CD14-positive monocyte (primary cell): ENCODE data around the gene ZFYVE1. TPM values are rescaled to one million over a fixed set of nuclear protein-coding genes. Genes with fewer than 3 reads are reported as not detected.

Source experiments
- DNase-seq, 3 donors: peaks; one replicate each; pipeline ENCODE4 v3.0.0-alpha.2; 2011 to 2022
- H2AFZ ChIP-seq: 2 replicates; pipeline ENCODE4 v1.6.0; 2012; ENCODE audit warnings: mild to moderate bottlenecking, low read depth, low read length, inconsistent platforms; ENCODE audit not compliant: insufficient read depth, poor library complexity, severe bottlenecking
- H3K27ac ChIP-seq, 2 donors: 1 replicate in 1 of 2; 2 replicates in 1 of 2; pipeline ENCODE4 v1.5.1; 2012 to 2013; ENCODE audit warnings: low read length in 2 of 2, control low read depth in 1 of 2, inconsistent platforms in 1 of 2, low read depth in 1 of 2, mild to moderate bottlenecking in 1 of 2
- H3K27me3 ChIP-seq, 2 donors: one replicate each; pipeline versions ENCODE4 v1.6.0 to v1.6.1; 2011 to 2013; ENCODE audit warnings: low read length in 2 of 2; ENCODE audit not compliant: control insufficient read depth in 2 of 2, insufficient read depth in 2 of 2
- H3K36me3 ChIP-seq, 2 donors: replicated peaks in 1 of 2; 1 replicate in 1 of 2; 2 replicates in 1 of 2; pipeline versions ENCODE4 v1.5.1 to v1.6.1; 2012 to 2013; ENCODE audit warnings: low read length in 2 of 2, control low read depth in 1 of 2, inconsistent platforms in 1 of 2, mild to moderate bottlenecking in 1 of 2; ENCODE audit not compliant: insufficient read depth in 2 of 2, control insufficient read depth in 1 of 2
- H3K4me1 ChIP-seq, 2 donors: 1 replicate in 1 of 2; 2 replicates in 1 of 2; pipeline versions ENCODE4 v1.5.1 to v1.6.1; 2012 to 2013; ENCODE audit warnings: low read length in 2 of 2, control low read depth in 1 of 2, inconsistent platforms in 1 of 2, mild to moderate bottlenecking in 1 of 2, moderate library complexity in 1 of 2; ENCODE audit not compliant: insufficient read depth in 2 of 2, control insufficient read depth in 1 of 2
- H3K4me2 ChIP-seq: replicated peaks from 2 replicates; pipeline ENCODE3; 2012; ENCODE audit warnings: low read length, moderate library complexity, mild to moderate bottlenecking; ENCODE audit not compliant: poor library complexity, severe bottlenecking; ENCODE audit errors: extremely low read depth
- H3K4me3 ChIP-seq, 3 experiments: fragments of 200-600 bp in 1 of 3; sonication (generic) in 1 of 3; replicated peaks in 1 of 3; 1 replicate in 2 of 3; 2 replicates in 1 of 3; pipeline ENCODE4 v1.5.1; 2011 to 2013; ENCODE audit warnings: low read length in 3 of 3, mild to moderate bottlenecking in 3 of 3, control low read depth in 2 of 3, low read depth in 2 of 3, inconsistent platforms in 1 of 3, moderate library complexity in 1 of 3
- H3K79me2 ChIP-seq: 2 replicates; pipeline ENCODE4 v1.6.0; 2012; ENCODE audit warnings: mild to moderate bottlenecking, control low read depth, inconsistent platforms, low read length, moderate library complexity; ENCODE audit not compliant: insufficient read depth
- H3K9ac ChIP-seq: 2 replicates; pipeline ENCODE4 v1.6.0; 2017; ENCODE audit warnings: low read length, mild to moderate bottlenecking; ENCODE audit not compliant: insufficient read depth, poor library complexity, severe bottlenecking
- H3K9me3 ChIP-seq, 2 donors: replicated peaks in 1 of 2; 1 replicate in 1 of 2; 2 replicates in 1 of 2; pipeline versions ENCODE4 v1.5.1 to v1.6.1; 2012 to 2013; ENCODE audit warnings: low read length in 2 of 2, control low read depth in 1 of 2; ENCODE audit not compliant: control insufficient read depth in 1 of 2, insufficient read depth in 1 of 2
- H4K20me1 ChIP-seq: 2 replicates; pipeline ENCODE4 v1.6.0; 2012; ENCODE audit warnings: mild to moderate bottlenecking, low read length, control low read depth, moderate library complexity; ENCODE audit not compliant: insufficient read depth
- H3K27ac Mint-ChIP-seq, 7 donors: one replicate each; pipeline ENCODE4 v1.8.0; 2020; ENCODE audit warnings: mild to moderate bottlenecking in 7 of 7, mixed read lengths in 7 of 7, moderate library complexity in 6 of 7, inconsistent platforms in 2 of 7
- H3K27me3 Mint-ChIP-seq, 3 donors: one replicate each; pipeline ENCODE4 v1.8.0; 2021 to 2022; ENCODE audit warnings: low read depth in 3 of 3, mild to moderate bottlenecking in 3 of 3, mixed read lengths in 3 of 3, moderate library complexity in 3 of 3, inconsistent platforms in 1 of 3
- H3K36me3 Mint-ChIP-seq, 2 donors: one replicate each; pipeline ENCODE4 v1.8.0; 2020; ENCODE audit warnings: mixed read lengths in 2 of 2, inconsistent platforms in 1 of 2, mild to moderate bottlenecking in 1 of 2
- H3K4me1 Mint-ChIP-seq: one replicate; pipeline ENCODE4 v1.8.0; 2020; ENCODE audit warnings: mild to moderate bottlenecking, mixed read lengths
- H3K4me3 Mint-ChIP-seq, 2 donors: one replicate each; pipeline ENCODE4 v1.8.0; 2020; ENCODE audit warnings: mild to moderate bottlenecking in 2 of 2, mixed read lengths in 2 of 2, moderate library complexity in 1 of 2
- H3K9me3 Mint-ChIP-seq, 7 donors: one replicate each; pipeline ENCODE4 v1.8.0; 2020 to 2022; ENCODE audit warnings: mixed read lengths in 7 of 7, mild to moderate bottlenecking in 6 of 7, moderate library complexity in 6 of 7, inconsistent platforms in 2 of 7
- WGBS: methylation state at CpG from one replicate; pipeline ENCODE4 v1.1.5; 2013; ENCODE audit warnings: missing lambda C conversion rate; ENCODE audit not compliant: insufficient coverage; 5-methylcytosine and 5-hydroxymethylcytosine counted together
- intact Hi-C, 2 donors: fragments of 100-400 bp; cut with micrococcal nuclease; formaldehyde crosslinking; loops; one replicate each; pipeline versions ENCODE4 v1.15.0 to v1.15.1; 2023
- polyA minus RNA-seq: library from RNA; depleted of rRNA, polyadenylated mRNA; stranded (reverse); fragments of >200 nt; gene quantifications from 2 replicates; pipeline ENCODE4 v1.2.3, GENCODE V29; 2012
- polyA plus RNA-seq, 3 donors: library from polyadenylated mRNA; depleted of rRNA in 1 of 3; unstranded in 2 of 3; stranded (reverse) in 1 of 3; fragments of 300-500 nt in 2 of 3; fragments of >200 nt in 1 of 3; fragmentation: Illumina TruSeq in 2 of 3; gene quantifications; 1 replicate in 2 of 3; 2 replicates in 1 of 3; pipeline ENCODE4 v1.2.3, GENCODE V29; 2012 to 2021
- total RNA-seq, 12 experiments: library from RNA in 1 of 12; stranded (reverse) in 1 of 12; fragments of 120-200 nt in 1 of 12; gene quantifications; one replicate each; pipeline ENCODE4 v1.2.4 and lab custom pipeline; 2013 to 2026; ENCODE audit warnings: mixed read lengths in 6 of 12, inconsistent platforms in 1 of 12
- TF ChIP-seq, protein P1 (sequence below): fragments of 200-600 bp; IDR thresholded peaks from one replicate; pipeline ENCODE4 v1.8.0; 2022; ENCODE audit warnings: antibody characterized with exemption, mild to moderate bottlenecking

The ZFYVE1 gene, protein sequence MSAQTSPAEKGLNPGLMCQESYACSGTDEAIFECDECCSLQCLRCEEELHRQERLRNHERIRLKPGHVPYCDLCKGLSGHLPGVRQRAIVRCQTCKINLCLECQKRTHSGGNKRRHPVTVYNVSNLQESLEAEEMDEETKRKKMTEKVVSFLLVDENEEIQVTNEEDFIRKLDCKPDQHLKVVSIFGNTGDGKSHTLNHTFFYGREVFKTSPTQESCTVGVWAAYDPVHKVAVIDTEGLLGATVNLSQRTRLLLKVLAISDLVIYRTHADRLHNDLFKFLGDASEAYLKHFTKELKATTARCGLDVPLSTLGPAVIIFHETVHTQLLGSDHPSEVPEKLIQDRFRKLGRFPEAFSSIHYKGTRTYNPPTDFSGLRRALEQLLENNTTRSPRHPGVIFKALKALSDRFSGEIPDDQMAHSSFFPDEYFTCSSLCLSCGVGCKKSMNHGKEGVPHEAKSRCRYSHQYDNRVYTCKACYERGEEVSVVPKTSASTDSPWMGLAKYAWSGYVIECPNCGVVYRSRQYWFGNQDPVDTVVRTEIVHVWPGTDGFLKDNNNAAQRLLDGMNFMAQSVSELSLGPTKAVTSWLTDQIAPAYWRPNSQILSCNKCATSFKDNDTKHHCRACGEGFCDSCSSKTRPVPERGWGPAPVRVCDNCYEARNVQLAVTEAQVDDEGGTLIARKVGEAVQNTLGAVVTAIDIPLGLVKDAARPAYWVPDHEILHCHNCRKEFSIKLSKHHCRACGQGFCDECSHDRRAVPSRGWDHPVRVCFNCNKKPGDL
- 8.9 TPM for total RNA-seq (2013)
- 10 to 100 TPM in 1 of 3 donors, 1 to 10 TPM in 2; 4.9 to 18.6 (median 5.3) TPM for polyA plus RNA-seq
- 7.9 and 8.2 TPM in 2 replicates for polyA minus RNA-seq
- total RNA-seq (lab: John Stamatoyannopoulos, UW) = 15.0 to 65.5 (median 27.7) reads per million in 11 experiments

DNA sequence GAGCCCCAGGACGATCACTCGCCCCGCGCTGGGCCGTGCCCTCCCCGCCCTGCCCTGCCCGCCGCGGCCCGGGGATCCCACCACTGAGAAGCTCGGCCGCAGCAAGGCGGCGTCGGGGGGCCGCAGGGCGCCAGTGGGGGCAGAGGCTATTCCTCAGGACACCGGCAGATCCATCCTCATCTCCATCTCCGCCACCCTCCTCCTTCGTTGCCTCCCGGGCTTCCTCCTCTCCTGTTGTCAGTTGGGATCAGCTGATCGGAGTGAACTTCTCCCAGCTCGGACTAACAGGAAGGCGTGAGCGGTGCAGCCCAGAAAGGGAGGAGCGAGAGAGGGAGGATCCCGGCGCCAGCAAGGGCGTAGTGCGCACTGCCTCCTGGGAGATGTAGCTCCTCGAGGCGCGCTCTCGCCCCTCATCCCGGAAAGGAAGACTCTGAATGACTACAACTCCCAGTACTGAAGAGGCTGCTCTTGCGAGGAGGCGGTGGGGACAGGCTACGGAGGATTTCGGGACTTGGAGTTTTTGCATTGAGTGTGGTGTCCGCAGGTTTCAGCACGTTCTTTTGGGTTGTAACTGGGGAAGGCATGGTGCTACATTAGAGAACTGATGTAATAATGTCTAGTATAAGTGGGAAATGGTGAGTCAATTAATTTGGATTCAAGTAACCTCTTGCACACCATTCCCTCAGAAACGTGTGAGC, at the start of gene ZFYVE1:
ZFYVE1 (minus strand) TSS at position 262 of the 698 bp plus-strand sequence. CDS start 2,598 bp downstream, outside the sequence.
- Mint-ChIP-seq H3K27me3 (peaks cover 0 to 1% (median 1%) of the 10 kb centered on the region in 3 donors), H3K36me3 (peaks cover 22 to 23% of the 10 kb centered on the region in 2 donors), H3K4me1 (peaks cover 39% of the 10 kb centered on the region), H3K27ac (peak within 1 kb of the TSS; percentile 84 to 96 (median 93)), H3K4me3 (peak within 1 kb of the TSS; percentile 94 to 97), H3K9me3 (no peaks in the 10 kb centered on the region)
- Histone ChIP-seq H3K9me3 (no peaks in the 10 kb centered on the region), H3K79me2 (peaks cover 37% of the 10 kb centered on the region), H2AFZ (peak within 1 kb of the TSS; percentile 87), H3K36me3 (peaks cover 11 to 24% of the 10 kb centered on the region in 2 donors), H3K4me1 (peaks cover 21 to 23% of the 10 kb centered on the region in 2 donors), H3K27me3 (no peaks in the 10 kb centered on the region), H3K27ac (peak within 1 kb of the TSS; percentile 56 to 79), H3K4me2 (peak within 1 kb of the TSS; percentile 79), H3K9ac (peak within 1 kb of the TSS; percentile 64), H4K20me1 (peaks cover 29% of the 10 kb centered on the region), H3K4me3 (peak within 1 kb of the TSS; percentile 55 to 89 (median 88))
- intact Hi-C loops = loop anchor here in 1 of 2 donors (2.0 kb wide), 1 partner anchor 32 kb away; the partner anchor contains the start of gene RBM25
- DNase-seq = peak; percentile 92 to 99 (median 95)
- TF ChIP-seq, protein P1, sequence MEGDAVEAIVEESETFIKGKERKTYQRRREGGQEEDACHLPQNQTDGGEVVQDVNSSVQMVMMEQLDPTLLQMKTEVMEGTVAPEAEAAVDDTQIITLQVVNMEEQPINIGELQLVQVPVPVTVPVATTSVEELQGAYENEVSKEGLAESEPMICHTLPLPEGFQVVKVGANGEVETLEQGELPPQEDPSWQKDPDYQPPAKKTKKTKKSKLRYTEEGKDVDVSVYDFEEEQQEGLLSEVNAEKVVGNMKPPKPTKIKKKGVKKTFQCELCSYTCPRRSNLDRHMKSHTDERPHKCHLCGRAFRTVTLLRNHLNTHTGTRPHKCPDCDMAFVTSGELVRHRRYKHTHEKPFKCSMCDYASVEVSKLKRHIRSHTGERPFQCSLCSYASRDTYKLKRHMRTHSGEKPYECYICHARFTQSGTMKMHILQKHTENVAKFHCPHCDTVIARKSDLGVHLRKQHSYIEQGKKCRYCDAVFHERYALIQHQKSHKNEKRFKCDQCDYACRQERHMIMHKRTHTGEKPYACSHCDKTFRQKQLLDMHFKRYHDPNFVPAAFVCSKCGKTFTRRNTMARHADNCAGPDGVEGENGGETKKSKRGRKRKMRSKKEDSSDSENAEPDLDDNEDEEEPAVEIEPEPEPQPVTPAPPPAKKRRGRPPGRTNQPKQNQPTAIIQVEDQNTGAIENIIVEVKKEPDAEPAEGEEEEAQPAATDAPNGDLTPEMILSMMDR = no peak
- WGBS = under 1% methylated on average over 35 of the region's 42 CpGs
